Measurements from ENCODE around the gene MAP4K3.
"Not testable (repeated sequence)": the region's sequence is repeated elsewhere in the genome, so short reads cannot be mapped to it uniquely, and the experiment has no call there.

Gene MAP4K3

DNA sequence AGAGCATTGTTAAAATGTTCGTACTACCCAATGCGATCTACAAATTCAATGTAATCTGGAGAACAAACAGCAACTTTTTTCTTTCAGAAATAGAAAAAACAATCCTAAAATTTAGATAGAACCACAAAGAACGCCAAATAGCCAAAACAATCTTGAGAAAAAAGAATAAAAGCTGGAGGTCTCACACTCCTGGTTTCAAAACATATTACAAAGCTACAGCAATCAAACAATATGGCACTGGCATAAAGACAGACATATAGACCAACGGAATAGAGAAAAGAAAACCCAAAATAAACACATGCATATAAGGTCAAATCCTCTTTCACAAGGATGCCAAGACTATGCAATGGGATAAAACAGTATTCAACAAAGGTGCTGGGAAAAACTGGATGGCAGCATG lies 74.5 kb downstream of the MAP4K3 start:
- no peak for DNase-seq

DNA sequence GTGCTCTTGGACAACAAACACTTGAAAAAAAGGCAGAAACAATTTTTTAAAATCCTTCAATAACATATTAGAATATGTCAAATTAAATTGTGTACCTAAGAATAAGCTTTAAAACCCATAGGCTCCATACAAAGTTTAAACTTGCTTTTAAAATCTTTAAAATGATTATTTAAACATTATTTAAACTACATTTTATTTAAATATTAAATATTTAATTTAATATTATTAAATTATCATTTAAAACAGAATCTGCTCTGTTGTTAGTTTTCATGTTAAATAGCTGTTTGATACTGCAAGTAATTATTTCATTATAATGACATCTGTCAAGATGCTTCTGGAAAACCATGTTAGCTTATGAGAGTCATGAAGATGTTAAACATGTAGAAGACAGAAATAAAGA lies 75.6 kb downstream of the MAP4K3 start:
- DNase-seq = no peak

DNA sequence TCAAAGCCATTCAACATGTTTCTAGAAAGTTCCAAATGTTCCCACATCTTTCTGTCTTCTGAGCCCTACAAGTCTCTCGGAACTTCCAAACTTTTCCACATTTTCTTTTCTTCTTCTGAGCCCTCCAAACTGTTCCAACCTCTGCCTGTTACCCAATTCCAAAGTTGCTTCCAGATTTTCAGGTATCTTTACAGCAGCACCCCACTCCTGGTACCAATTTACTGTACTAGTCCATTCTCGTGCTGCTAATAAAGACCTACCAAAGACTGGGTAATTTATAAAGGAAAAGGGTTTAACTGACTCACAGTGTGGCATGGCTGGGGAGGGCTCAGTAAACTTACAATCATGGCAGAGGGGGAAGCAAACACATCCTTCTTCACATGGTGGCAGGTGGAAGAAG lies 76.7 kb downstream of the MAP4K3 start:
- not testable (repeated sequence) for DNase-seq

DNA sequence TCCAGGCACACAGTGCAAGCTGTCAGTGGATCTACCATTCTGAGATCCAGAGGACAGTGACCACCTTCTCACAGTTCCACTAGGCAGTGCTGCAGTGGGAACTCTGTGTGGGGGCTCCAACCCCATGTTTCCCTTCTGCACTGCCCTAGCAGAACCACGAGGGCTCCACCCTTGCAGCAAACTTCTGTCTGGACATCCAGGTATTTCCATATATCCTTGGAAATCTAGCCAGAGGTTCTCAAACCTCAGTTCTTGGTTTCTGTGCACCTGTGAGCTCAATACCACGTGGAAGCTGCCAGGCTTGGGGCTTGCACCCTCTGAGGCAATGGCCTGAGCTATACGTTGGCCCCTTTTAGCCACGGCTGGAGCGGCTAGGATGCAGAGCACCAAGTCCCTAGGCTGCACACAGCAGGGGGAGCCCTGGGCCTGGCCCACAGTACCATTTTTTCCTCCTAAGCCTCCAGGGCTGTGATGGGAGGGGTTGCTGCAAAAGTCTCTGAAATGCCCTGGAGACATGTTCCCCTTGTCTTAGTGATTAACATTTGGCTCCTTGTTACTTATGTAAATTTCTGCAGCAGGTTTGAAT lies 77.5 kb downstream of the MAP4K3 start:
- no peak for DNase-seq

DNA sequence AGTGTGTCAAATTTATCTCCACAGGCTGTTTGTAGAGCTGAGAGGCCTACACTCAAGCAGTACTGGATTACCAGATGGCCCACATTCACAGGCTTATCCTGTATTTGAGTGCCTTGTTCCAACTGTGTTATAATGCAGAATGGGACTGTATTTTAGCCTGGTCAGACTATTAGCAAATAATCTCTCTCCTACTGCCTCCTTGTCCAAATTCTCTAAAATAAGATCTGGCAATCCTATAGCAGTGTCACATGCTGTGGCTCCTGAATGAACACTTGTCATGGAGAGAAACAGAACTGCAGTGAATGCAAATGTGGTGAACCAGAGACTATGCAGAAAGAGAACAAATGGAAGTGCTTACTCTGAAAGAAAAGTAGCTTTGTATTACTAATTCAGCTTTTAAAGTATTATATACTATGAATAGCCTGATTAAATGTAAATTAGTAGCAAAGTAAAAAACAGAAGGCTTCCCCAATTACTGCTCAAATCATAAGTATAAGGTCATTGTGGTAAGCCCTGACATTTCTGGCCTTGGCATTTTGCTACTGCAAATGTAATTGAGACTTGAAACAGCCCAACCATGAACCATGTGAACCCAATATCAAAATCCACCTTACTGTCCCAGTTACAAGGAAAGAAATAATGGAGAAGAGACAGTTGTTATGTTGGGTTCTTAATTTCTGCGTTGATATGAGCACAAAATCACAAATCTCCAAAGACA lies 80.0 kb downstream of the MAP4K3 start:
- DNase-seq = no peak

DNA sequence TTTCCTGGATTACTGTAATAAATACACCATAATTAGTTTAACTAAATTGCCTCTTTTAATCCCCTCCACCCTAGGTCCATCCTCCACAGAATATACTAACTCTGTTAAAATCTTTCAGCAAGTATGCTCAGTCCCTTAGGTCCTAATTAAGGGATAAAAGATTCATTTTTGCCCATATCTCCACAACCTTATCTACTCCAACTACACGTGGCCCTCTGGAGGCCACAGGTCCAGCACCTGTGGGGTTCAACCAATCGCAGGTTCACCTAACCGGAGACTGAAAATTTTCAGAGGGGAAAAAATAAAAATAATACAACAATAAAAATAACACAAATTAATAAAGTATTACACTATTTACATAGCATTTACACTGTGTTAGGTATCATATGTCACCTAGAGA lies 86.4 kb downstream of the MAP4K3 start:
- no peak for DNase-seq

DNA sequence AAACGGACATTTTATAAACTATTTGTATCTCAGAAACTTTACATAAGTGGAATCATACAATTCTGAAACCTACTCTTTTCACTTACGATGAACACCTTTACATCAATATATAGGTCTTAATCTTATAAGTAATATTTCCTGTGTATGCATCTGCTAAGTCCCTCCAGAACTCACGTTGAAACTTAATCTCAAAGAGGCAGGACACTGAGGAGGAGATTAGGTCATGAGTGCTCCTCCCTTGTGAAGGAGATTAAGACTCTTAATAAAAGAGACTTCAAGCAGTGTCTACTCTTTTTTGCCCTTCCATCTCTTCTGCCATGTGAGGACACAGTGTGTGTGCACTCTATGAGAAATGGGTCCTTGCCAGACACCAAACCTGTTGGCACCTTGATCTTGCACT lies 98.6 kb downstream of the MAP4K3 start:
- DNase-seq = no peak

DNA sequence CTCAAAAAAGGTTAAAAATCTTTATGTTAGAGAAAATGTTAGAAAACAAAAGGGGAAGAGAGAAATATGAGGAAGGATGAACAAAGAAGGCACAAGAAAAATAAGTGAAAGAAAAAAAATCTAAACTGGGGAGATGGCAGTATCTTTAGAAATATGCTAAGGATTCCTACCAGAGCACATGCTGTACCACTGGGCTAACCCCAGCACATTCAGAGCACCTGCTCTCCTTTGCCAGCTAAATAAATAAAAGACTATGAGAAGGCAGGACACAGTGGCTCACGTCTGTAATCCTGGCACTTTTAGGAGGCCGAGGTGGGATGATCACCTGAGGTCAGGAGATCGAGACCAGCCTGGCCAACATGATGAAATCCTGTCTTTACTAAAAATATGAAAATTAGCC lies 101.2 kb downstream of the MAP4K3 start:
- DNase-seq = no peak

DNA sequence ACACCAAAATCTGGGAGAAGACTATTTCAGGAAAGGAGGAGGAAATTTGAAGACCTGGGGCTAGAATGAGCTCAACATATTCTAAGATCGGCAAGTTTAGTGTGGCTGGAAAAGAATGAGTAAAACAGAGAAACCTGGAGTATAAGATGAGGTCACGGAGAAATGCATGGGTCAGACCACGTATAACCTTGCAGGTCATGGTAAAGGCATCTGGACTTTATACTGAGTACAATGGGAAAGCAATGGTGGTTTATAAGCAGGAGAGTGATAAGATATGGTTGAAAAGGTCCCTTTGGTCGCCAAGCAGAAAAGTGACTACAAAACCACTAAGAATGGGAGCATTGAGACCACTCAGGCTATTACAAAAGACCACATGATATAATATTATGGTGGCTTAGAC lies 102.1 kb downstream of the MAP4K3 start:
- DNase-seq = no peak

DNA sequence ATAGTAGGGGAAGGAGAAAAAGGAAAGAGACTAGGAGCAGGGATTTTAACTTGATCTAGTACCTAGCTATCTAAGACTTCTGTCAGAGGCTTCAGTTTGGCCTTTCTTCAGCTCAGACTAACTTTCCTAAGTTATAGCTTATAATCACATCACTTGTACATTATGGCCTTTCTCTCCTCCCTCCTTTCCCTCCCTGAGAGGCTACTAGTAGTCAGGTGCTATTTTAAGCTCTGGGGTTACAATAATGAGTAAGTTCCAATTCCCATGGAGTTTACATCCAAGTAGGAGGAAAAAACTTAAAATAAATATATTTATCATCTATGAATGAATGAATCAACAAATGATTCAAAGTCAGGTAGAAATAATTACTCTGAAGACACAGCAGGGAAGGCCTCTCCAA lies 102.6 kb downstream of the MAP4K3 start:
- no peak for DNase-seq

DNA sequence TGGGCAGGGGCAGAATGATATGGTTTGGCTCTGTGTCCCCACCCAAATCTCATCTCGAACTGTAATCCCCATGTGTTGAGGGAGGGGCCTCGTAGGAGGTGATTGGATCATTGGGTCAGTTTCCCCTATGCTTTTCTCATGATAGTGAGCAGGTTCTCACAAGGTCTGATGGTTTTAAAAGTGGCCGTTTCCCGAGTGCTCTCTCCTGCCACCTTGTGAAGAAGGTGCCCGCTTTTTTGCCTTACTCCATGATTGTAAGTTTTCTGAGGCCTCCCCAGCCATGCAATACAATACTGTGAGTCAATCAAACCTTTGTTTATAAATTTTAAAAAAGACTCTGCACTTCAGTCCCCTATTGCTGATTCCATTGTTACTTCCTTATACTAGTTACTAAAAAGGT lies 110.4 kb downstream of the MAP4K3 start:
- DNase-seq = no peak

DNA sequence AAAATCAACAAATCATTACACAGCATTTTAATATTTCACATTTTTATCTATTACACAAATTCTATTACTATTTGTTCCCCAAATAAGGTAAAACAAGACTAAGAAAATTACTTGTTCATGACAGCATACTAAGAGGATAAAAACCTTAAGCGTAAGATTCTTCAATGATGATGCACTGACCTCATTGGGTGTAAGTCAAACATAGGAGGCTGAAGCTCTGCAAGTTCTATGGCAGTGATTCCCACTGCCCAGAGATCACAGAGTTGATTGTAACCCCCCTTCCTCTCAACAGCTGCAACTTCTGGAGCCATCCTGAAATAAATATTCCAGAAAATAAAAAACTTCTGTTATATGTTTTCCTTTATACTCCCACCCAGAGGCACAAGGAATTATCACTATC lies 111.1 kb downstream of the MAP4K3 start:
- no peak for DNase-seq

DNA sequence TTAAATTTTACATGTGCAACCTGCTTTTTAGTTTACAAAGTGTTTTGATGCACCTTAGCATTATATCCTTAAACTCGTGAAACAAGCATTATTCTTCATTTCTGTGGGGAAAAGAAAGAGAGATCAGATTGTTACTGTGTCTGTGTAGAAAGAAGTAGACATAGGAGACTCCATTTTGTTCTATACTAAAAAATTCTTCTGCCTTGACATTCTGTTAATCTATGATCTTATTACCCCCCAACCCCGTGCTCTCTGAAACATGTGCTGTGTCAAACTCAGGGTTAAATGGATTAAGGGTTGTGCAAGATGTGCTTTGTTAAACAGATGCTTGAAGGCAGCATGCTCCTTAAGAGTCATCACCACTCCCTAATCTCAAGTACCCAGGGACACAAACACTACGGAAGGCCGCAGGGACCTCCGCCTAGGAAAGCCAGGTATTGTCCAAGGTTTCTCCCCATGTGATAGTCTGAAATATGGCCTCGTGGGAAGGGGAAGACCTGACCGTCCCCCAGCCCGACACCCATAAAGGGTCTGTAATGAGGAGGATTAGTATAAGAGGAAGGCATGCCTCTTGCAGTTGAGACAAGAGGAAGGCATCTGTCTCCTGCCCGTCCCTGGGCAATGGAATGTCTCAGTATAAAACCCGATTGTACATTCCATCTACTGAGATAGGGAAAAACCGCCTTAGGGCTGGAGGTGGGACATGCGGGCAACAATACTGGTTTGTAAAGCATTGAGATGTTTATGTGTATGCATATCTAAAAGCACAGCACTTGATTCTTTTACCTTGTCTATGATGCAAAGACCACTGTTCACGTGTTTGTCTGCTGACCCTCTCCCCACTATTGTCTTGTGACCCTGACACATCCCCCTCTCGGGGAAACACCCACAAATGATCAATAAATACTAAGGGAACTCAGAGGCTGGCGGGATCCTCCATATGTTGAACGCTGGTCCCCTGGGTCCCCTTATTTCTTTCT lies 115.7 kb downstream of the MAP4K3 start:
- not testable (repeated sequence) for DNase-seq

DNA sequence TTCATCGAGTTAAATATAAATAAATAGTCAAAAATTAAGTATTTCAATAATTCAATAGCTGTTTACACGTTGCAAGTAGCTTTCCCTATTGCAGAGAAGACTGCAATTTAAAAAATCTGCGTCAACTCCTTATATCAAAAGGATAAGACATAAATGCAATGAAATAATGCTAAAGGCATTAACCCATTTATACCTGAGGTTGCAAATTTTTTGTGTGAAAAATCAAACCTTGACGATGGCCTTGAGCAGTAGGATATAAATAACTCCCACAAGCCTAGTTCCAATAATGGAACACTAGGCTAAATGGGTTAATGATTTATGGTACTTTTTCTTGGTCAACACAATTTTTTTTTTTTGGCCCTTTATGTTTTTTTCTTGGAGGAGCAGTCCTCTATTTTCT lies 116.9 kb downstream of the MAP4K3 start:
- DNase-seq = no peak

DNA sequence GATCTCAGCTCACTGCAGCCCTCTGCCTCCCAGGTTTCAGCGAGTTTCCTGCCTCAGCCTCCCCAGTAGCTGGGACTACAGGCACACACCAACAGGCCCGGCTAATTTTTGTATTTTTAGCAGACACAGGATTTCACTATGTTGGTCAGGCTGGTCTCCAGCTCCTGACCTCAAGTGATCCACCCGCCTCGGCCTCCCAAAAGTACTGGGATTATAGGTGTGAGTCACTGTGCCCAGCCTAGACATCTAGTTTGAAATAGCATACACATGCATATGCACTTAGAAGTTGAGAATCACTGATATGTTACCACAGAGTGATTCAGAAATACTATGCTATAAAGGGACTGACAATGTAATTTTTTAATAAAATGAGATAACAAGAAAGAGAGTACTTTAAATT lies 123.5 kb downstream of the MAP4K3 start:
- DNase-seq = no peak

DNA sequence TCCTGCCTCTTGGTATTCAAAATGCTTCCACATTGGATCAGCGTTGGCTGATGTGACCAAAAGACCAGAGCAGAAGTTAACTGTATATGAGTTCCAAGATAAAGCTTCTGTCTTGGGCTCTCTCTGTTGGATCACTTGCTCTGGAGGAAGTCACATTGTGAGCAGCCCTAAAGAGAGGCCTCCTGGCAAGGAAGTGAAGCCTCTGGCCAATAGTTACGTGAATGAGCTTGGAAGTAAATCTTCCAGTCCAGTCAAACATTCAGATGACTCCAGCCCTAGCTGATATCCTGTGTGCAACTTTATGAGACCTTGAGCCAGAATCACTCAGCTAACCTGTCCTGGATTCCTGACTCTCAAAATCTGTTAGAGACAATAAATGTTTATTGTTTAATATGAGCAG lies 125.6 kb downstream of the MAP4K3 start:
- DNase-seq = no peak

DNA sequence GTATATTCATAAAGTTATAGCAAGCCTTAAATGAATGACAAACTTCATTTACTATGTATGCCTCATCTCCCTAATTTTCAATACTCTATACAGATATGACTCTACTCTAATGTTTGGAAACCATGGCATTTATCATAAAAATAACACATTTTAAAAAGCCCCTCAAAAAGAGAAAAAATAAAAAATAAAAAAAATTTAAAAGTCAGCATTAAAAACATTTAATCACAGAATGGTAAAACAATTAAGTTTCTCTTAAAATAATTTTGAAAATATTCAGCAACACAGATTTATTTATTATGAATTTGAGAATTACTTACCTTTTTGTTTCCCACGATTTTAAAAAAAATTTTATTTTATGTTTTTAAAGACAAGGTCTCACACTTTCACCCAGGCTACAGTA lies 128.3 kb downstream of the MAP4K3 start:
- no peak for DNase-seq

DNA sequence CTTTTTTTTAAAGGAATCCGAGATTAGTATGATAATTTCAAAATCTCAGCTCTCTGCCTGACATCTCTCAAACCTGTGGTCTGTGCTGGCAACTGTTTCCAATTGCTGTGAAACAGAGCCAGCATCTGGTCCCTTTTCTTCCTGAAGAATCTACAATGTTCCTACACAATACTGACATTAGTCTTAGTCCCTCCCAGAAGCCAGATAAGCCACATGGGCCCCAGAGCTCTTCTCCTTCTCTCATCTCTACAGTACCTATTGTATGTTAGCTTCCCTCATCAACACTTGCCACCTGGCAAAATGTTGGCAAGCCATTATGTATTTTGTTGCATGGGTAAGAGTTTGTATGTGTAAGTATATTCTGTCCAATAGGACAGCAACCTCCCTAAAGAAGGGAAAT lies 130.5 kb downstream of the MAP4K3 start:
- no peak for DNase-seq

DNA sequence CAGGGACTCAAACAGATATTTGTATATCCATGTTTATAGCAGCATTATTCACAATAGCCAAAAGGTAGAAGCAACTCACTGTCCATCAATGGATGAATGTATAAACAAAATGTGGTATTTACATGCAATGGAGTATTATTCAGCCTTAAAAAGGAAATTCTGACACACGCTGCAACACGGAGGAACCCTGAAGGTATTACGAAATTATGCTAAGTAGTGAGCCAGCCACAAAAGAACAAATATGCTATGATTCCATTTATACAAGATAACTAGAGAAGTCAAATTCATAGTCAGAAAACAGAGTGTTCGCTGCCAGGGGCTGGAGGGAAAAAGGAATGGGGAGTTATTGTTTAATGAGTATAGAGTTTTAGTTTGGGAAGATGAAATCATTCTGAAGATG lies 132.4 kb downstream of the MAP4K3 start:
- DNase-seq = no peak

DNA sequence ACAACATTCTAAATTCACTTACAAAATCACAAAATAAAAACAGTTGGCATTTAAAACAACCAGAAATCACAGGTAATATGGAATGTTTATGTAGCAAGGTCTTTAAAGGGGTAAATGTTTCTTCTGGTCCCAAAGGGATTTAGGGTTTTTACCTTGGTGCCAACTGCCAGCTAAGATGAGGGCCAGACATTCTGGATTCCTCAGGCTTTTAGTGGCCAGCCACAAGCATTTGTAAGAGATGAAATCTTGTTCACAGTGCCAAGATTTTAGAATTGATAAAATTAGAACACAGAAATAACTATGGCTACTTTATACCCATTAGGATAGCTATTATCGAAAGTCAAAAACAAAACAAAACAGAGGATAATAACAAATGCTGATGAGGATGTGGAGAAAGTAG lies 132.9 kb downstream of the MAP4K3 start:
- no peak for DNase-seq

DNA sequence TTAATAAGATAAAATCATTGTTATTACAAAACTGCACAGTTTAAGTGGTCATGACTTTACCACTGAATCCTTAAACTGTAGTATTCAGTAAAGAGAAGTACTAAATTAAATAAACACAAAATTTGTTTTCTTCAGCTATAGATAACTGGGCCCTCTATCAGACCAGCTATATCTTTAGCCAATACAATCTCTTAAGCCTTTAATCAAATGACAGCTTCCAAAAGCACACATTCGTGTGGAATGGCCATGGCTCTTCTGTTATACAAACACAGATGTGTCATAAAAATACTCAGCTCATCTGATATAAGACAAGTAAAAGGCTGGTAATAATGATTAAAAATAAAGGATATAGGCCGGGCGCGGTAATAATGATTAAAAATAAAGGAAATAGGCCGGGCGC lies 135.7 kb downstream of the MAP4K3 start:
- DNase-seq = no peak

DNA sequence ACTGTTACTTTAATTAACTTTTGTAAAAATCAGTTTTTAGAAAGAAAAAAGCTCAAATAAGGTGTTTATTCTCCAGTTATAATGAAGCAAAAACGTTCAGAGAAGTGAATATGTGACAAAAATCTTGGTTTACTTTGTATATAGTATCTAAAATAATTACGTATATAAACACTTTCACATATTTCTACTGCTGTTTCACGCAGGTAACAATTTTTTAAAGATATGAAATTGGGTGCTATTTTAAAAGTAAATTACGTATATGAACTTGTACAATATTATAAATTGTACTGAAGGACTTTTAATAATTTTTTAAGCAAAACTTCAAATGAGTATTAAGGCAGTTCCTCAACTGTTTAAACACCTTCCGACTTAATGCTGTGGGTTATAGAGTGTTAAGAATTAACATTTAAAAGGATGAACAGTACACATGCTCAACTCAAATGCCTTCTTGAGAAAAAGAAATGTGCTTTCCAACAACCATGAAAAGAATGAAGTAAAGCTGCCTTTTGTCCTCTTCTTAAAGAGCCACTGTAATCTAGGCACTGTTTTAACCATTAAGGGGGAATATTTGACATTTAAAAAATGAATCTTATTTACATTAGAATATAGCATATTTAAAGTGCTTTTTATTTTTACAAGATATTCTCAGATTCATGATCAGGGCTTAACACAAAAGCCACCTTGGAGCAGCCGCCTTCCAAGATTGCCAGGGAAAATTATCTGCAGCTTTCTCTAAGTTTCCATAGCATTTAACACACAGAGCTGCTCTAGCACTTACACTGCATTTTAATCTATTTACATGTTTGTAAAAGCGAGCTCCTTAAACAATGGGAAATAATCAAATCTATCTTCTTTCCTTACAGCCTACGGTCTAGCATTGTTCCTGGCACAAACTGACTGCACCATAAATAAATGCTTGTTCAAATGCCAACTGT lies 136.8 kb downstream of the MAP4K3 start:
- no peak for DNase-seq

DNA sequence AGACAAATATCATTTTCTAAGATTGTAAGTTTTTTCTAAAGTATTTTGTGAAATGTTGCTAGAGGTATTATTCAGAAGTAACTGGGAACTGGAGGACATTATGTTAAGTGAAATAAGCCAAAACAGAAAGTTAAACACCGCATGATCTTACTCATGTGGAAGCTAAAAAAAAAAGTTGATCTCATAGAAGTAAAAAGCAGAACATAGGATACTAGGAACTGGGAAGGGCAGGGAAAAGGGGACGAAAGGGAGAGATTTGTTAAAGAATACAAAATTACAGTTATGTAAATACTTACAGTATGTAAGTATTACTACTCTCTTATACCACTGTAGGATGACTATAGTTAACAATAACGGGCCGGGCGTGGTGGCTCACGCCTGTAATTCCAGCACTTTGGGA lies 146.7 kb downstream of the MAP4K3 start:
- DNase-seq = no peak
